Fibroblast of lung (primary cell): Measurements from ENCODE around the gene FNTB.

Experiments used
- CTCF ChIP-seq, 2 donors: IDR thresholded peaks in 1 of 2; conservative IDR thresholded peaks in 1 of 2; 1 replicate in 1 of 2; 2 replicates in 1 of 2; pipeline ENCODE4 v1.5.1; 2011 to 2012; ENCODE audit warnings: low read length in 2 of 2, control low read depth in 1 of 2, inconsistent platforms in 1 of 2, low read depth in 1 of 2, mild to moderate bottlenecking in 1 of 2
- EZH2 ChIP-seq: IDR thresholded peaks from 2 replicates; pipeline ENCODE4 v1.5.1; 2012; ENCODE audit warnings: low read length, control low read depth, mild to moderate bottlenecking; ENCODE audit errors: missing control alignments

GRCh38 chr14:65019944-65020566, 33.4 kb downstream of the FNTB start:
- TF ChIP-seq CTCF (conservative IDR thresholded peaks at IDR 0.05 in 1 of 2, IDR thresholded peaks at IDR 0.05 in 1 of 2; ENCODE audit: low read depth in 1 of 2, low read length in 2 of 2), result peak; percentile 66 to 73
- no peak for TF ChIP-seq EZH2
